Hepatocyte (in vitro differentiated cells): Measurements from ENCODE around the gene TFEB. TPM values are rescaled to one million over a fixed set of nuclear protein-coding genes. Genes with fewer than 3 reads are reported as not detected.

ENCODE experiments used
- DNase-seq: peaks from one replicate; pipeline ENCODE4 v3.0.0-alpha.2; 2016; ENCODE audit warnings: low spot score
- H2AFZ ChIP-seq: fragments of 200-600 bp; sonication (generic); 2 replicates; pipeline ENCODE4 v1.6.0; 2016; ENCODE audit warnings: antibody characterized with exemption, mild to moderate bottlenecking
- H3K27ac ChIP-seq: fragments of 200-600 bp; sonication (generic); 2 replicates; pipeline ENCODE4 v1.5.1; 2016; ENCODE audit warnings: mild to moderate bottlenecking
- H3K27me3 ChIP-seq: fragments of 200-600 bp; sonication (generic); 2 replicates; pipeline ENCODE4 v1.6.1; 2016
- H3K36me3 ChIP-seq: fragments of 200-600 bp; sonication (generic); replicated peaks from 2 replicates; pipeline ENCODE4 v1.5.1; 2016; ENCODE audit warnings: low read depth; ENCODE audit not compliant: insufficient read depth
- H3K4me1 ChIP-seq: fragments of 200-600 bp; sonication (generic); 2 replicates; pipeline ENCODE4 v1.5.1; 2016; ENCODE audit warnings: mild to moderate bottlenecking, moderate library complexity; ENCODE audit not compliant: insufficient read depth
- H3K4me2 ChIP-seq: fragments of 200-600 bp; sonication (generic); 2 replicates; pipeline ENCODE4 v1.6.0; 2016
- H3K4me3 ChIP-seq: fragments of 200-600 bp; sonication (generic); 2 replicates; pipeline ENCODE4 v1.5.1; 2016; ENCODE audit warnings: mild to moderate bottlenecking
- H3K79me2 ChIP-seq: fragments of 200-600 bp; sonication (generic); 2 replicates; pipeline ENCODE4 v1.6.0; 2017; ENCODE audit warnings: mild to moderate bottlenecking
- H3K9me2 ChIP-seq: fragments of 200-600 bp; sonication (generic); replicated peaks from 2 replicates; pipeline ENCODE4 v1.6.0; 2017; ENCODE audit warnings: mild to moderate bottlenecking; ENCODE audit not compliant: insufficient read depth
- H3K9me3 ChIP-seq: fragments of 200-600 bp; sonication (generic); 2 replicates; pipeline ENCODE4 v1.5.1; 2016; ENCODE audit warnings: low read depth, mild to moderate bottlenecking
- H4K20me1 ChIP-seq: fragments of 200-600 bp; sonication (generic); 2 replicates; pipeline ENCODE4 v1.6.0; 2016; ENCODE audit warnings: mild to moderate bottlenecking; ENCODE audit not compliant: insufficient read depth, poor library complexity, severe bottlenecking
- CTCF ChIP-seq: fragments of 200-600 bp; sonication (generic); IDR thresholded peaks from 2 replicates; pipeline ENCODE4 v1.5.1; 2016; ENCODE audit warnings: antibody characterized with exemption, mild to moderate bottlenecking; ENCODE audit not compliant: poor library complexity
- EZH2 ChIP-seq: fragments of 200-600 bp; sonication (generic); IDR thresholded peaks from 2 replicates; pipeline ENCODE4 v1.6.1; 2016; ENCODE audit warnings: antibody characterized with exemption, mild to moderate bottlenecking, borderline replicate concordance
- EZH2phosphoT487 ChIP-seq: fragments of 200-600 bp; sonication (generic); IDR thresholded peaks from one replicate; pipeline ENCODE4 v1.6.1; 2018; ENCODE audit warnings: antibody characterized with exemption, mild to moderate bottlenecking, low read depth, moderate library complexity; ENCODE audit not compliant: unreplicated experiment, severe bottlenecking
- WGBS: methylation state at CpG from one replicate; pipeline ENCODE4 v1.1.6; 2016; ENCODE audit warnings: low lambda C conversion rate; ENCODE audit errors: missing lambda C conversion rate; 5-methylcytosine and 5-hydroxymethylcytosine counted together
- polyA plus RNA-seq: library from polyadenylated mRNA; unstranded; fragments of >200 nt; fragmentation: Nextera tagmentation; extraction: Ambion mirVana; gene quantifications from 2 replicates; pipeline ENCODE4 v1.2.1, GENCODE V29; 2016
- total RNA-seq: library from RNA; depleted of rRNA; stranded (reverse); fragments of >200 nt; gene quantifications from 2 replicates; pipeline ENCODE4 v1.2.3, GENCODE V29; 2014

Gene TFEB
- total and polyA plus RNA-seq, 2 experiments from 2014 or later, result 14.2 to 32.7 TPM

- Histone ChIP-seq H3K79me2 (no peaks in the 10 kb centered on the region), H3K36me3 (no peaks in the 10 kb centered on the region), H3K9me3 (no peaks in the 10 kb centered on the region), H3K4me3 (no peak overlapping the region), H3K27me3 (no peaks in the 10 kb centered on the region), H4K20me1 (no peaks in the 10 kb centered on the region), H3K4me2 (no peak overlapping the region), H2AFZ (no peak overlapping the region), H3K9me2 (no peaks in the 10 kb centered on the region), H3K4me1 (peaks cover 34% of the 10 kb centered on the region), H3K27ac (no peak overlapping the region)
- TF ChIP-seq EZH2phosphoT487, result no peak
- no peak for TF ChIP-seq CTCF
- TF ChIP-seq EZH2, result no peak
- WGBS, result 88% methylated on average over 7 of the region's 7 CpGs
- DNase-seq, result no peak
These were observed 8.9 kb upstream of the TFEB start for GRCh38 chr6:41744236-41744787.

- WGBS, result 92% methylated on average over 6 of the region's 6 CpGs
- no peak overlapping the region for H2AFZ ChIP-seq
- H3K4me2 ChIP-seq, result no peak overlapping the region
- no peaks in the 10 kb centered on the region for H3K79me2 ChIP-seq
- DNase-seq, result no peak
- H3K4me1 ChIP-seq, result peaks cover 38% of the 10 kb centered on the region
- H3K36me3 ChIP-seq, result no peaks in the 10 kb centered on the region
- no peak overlapping the region for H3K4me3 ChIP-seq
- H3K9me3 ChIP-seq, result no peaks in the 10 kb centered on the region
- no peaks in the 10 kb centered on the region for H3K9me2 ChIP-seq
- H3K27me3 ChIP-seq, result no peaks in the 10 kb centered on the region
- H3K27ac ChIP-seq, result no peak overlapping the region
- TF ChIP-seq CTCF (no peak), EZH2 (no peak), EZH2phosphoT487 (no peak)
- no peaks in the 10 kb centered on the region for H4K20me1 ChIP-seq
These were observed 8.2 kb upstream of the TFEB start for GRCh38 chr6:41743406-41744235.

- Histone ChIP-seq H3K79me2 (no peaks in the 10 kb centered on the region), H4K20me1 (no peaks in the 10 kb centered on the region), H3K4me3 (no peak overlapping the region), H2AFZ (no peak overlapping the region), H3K9me2 (no peaks in the 10 kb centered on the region), H3K9me3 (no peaks in the 10 kb centered on the region), H3K27me3 (no peaks in the 10 kb centered on the region), H3K36me3 (no peaks in the 10 kb centered on the region), H3K4me2 (peak overlapping the region; percentile 17), H3K27ac (peak overlapping the region; percentile 93), H3K4me1 (peaks cover 27% of the 10 kb centered on the region)
- 71% methylated on average over 20 of the region's 20 CpGs for WGBS
- TF ChIP-seq EZH2phosphoT487 (no peak), EZH2 (no peak), CTCF (no peak)
- DNase-seq, result peak; percentile 78
These were observed 6.5 kb upstream of the TFEB start for GRCh38 chr6:41741625-41742490.
